Smooth muscle cell (in vitro differentiated cells): ENCODE measurements around the gene IL10RB. TPM values are rescaled to one million over a fixed set of nuclear protein-coding genes. Genes with fewer than 3 reads are reported as not detected.

Experiments
- DNase-seq: peaks from one replicate; lab custom pipeline; 2025; ENCODE audit not compliant: unreplicated experiment; lab: John Stamatoyannopoulos, UW
- H2AFZ ChIP-seq: fragments of 200-600 bp; sonication (generic); 2 replicates; pipeline ENCODE4 v1.6.0; 2016; ENCODE audit warnings: antibody characterized with exemption, low read depth, mild to moderate bottlenecking
- H3F3A ChIP-seq: fragments of 200-600 bp; sonication (generic); 2 replicates; pipeline ENCODE4 v1.6.0; 2017; ENCODE audit warnings: antibody characterized with exemption, low read depth
- H3K27ac ChIP-seq: fragments of 200-600 bp; sonication (generic); 2 replicates; pipeline ENCODE4 v1.5.1; 2016; ENCODE audit warnings: low read depth, mild to moderate bottlenecking
- H3K27me3 ChIP-seq: fragments of 200-600 bp; sonication (generic); 2 replicates; pipeline ENCODE4 v1.6.1; 2016; ENCODE audit warnings: low read depth, mild to moderate bottlenecking
- H3K36me3 ChIP-seq: fragments of 200-600 bp; sonication (generic); 2 replicates; pipeline ENCODE4 v1.5.1; 2016; ENCODE audit warnings: low read depth
- H3K4me1 ChIP-seq: fragments of 200-600 bp; sonication (generic); 2 replicates; pipeline ENCODE4 v1.5.1; 2016; ENCODE audit warnings: low read depth
- H3K4me2 ChIP-seq: fragments of 200-600 bp; sonication (generic); 2 replicates; pipeline ENCODE4 v1.6.0; 2016; ENCODE audit warnings: mild to moderate bottlenecking
- H3K4me3 ChIP-seq: fragments of 200-600 bp; sonication (generic); 2 replicates; pipeline ENCODE4 v1.5.1; 2016; ENCODE audit warnings: mild to moderate bottlenecking
- H3K79me2 ChIP-seq: fragments of 200-600 bp; sonication (generic); 2 replicates; pipeline ENCODE4 v1.6.0; 2016; ENCODE audit warnings: low read depth, mild to moderate bottlenecking
- H3K9ac ChIP-seq: fragments of 200-600 bp; sonication (generic); 2 replicates; pipeline ENCODE4 v1.6.0; 2016; ENCODE audit warnings: low read depth
- H3K9me3 ChIP-seq: fragments of 200-600 bp; sonication (generic); replicated peaks from 2 replicates; pipeline ENCODE4 v1.5.1; 2016; ENCODE audit warnings: low read depth
- H4K20me1 ChIP-seq: fragments of 200-600 bp; sonication (generic); 2 replicates; pipeline ENCODE4 v1.6.0; 2016; ENCODE audit warnings: low read depth
- WGBS: methylation state at CpG from one replicate; pipeline ENCODE4 v1.1.7; 2016; ENCODE audit warnings: low lambda C conversion rate; 5-methylcytosine and 5-hydroxymethylcytosine counted together
- polyA plus RNA-seq: library from polyadenylated mRNA; unstranded; fragments of >200 nt; fragmentation: Nextera tagmentation; extraction: Ambion mirVana; gene quantifications from 2 replicates; pipeline ENCODE4 v1.2.1, GENCODE V29; 2016
- total RNA-seq: library from RNA; depleted of rRNA; stranded (reverse); fragments of >200 nt; gene quantifications from 2 replicates; pipeline ENCODE4 v1.2.3, GENCODE V29; 2014
- TF ChIP-seq, protein P1 (sequence below): fragments of 200-600 bp; sonication (generic); IDR thresholded peaks from 2 replicates; pipeline ENCODE4 v1.5.1; 2017; ENCODE audit warnings: borderline replicate concordance, mild to moderate bottlenecking, antibody characterized with exemption; ENCODE audit not compliant: insufficient read depth, poor library complexity, severe bottlenecking

IL10RB gene
- total and polyA plus RNA-seq, 2 experiments from 2014 or later, result 34.4 to 40.2 TPM

DNA sequence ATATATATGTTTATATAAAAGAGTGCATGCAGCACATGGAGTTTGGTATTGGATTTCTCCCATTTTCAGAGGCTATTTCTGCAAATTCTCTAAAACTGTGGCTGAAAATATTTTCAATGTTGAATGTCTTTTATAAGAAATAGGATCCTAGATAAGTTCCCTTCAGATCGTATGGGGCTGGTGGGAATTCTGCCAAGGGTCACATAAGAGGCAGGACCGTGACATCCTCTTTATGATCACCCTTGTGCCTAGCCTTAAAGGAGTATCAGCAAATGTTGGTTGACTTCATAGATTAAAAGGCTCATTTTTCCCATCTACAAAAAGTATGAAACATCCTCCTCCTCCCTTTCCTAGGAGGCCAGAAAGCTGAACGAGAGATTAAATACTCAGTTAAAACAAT is 37.7 kb upstream of the IL10RB start:
- H3K4me2 ChIP-seq, result no peak overlapping the region
- H3F3A ChIP-seq, result peaks cover 7% of the 10 kb centered on the region
- 69% methylated on average over 3 of the region's 3 CpGs for WGBS
- no peak overlapping the region for H3K9ac ChIP-seq
- peaks cover 19% of the 10 kb centered on the region for H4K20me1 ChIP-seq
- TF ChIP-seq, protein P1, sequence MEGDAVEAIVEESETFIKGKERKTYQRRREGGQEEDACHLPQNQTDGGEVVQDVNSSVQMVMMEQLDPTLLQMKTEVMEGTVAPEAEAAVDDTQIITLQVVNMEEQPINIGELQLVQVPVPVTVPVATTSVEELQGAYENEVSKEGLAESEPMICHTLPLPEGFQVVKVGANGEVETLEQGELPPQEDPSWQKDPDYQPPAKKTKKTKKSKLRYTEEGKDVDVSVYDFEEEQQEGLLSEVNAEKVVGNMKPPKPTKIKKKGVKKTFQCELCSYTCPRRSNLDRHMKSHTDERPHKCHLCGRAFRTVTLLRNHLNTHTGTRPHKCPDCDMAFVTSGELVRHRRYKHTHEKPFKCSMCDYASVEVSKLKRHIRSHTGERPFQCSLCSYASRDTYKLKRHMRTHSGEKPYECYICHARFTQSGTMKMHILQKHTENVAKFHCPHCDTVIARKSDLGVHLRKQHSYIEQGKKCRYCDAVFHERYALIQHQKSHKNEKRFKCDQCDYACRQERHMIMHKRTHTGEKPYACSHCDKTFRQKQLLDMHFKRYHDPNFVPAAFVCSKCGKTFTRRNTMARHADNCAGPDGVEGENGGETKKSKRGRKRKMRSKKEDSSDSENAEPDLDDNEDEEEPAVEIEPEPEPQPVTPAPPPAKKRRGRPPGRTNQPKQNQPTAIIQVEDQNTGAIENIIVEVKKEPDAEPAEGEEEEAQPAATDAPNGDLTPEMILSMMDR, result no peak
- H3K9me3 ChIP-seq, result no peaks in the 10 kb centered on the region
- no peak for DNase-seq
- H3K79me2 ChIP-seq, result peaks cover 36% of the 10 kb centered on the region
- no peaks in the 10 kb centered on the region for H3K36me3 ChIP-seq
- peaks cover 27% of the 10 kb centered on the region for H3K4me1 ChIP-seq
- H3K27ac ChIP-seq, result no peak overlapping the region
- H2AFZ ChIP-seq, result no peak overlapping the region
- no peaks in the 10 kb centered on the region for H3K27me3 ChIP-seq
- H3K4me3 ChIP-seq, result no peak overlapping the region

GRCh38 chr21:33229099-33229783 is 36.9 kb upstream of the IL10RB start:
- Histone ChIP-seq H2AFZ (peak overlapping the region; percentile 85), H3K27ac (no peak overlapping the region), H3K4me2 (peak overlapping the region; percentile 96), H3K4me1 (peaks cover 27% of the 10 kb centered on the region), H3K27me3 (no peaks in the 10 kb centered on the region), H3K4me3 (peak overlapping the region; percentile 99), H3K79me2 (peaks cover 44% of the 10 kb centered on the region), H3K36me3 (no peaks in the 10 kb centered on the region), H4K20me1 (peaks cover 20% of the 10 kb centered on the region), H3F3A (peaks cover 7% of the 10 kb centered on the region), H3K9ac (no peak overlapping the region), H3K9me3 (no peaks in the 10 kb centered on the region)
- 45% methylated on average over 18 of the region's 18 CpGs for WGBS
- TF ChIP-seq, protein P1, result no peak
- DNase-seq, result no peak

- peak; percentile 40 for DNase-seq
- WGBS, result under 1% methylated on average over 50 of the region's 95 CpGs
Measured at GRCh38 chr21:33229784-33230544, 36.2 kb upstream of the IL10RB start, which contains the start of gene IFNAR2. IFNAR2 (plus strand) TSS chr21:33229938; CDS start chr21:33241923, 11,985 bp downstream.

More at GRCh38 chr21:33229784-33230544, 36.2 kb upstream of the IL10RB start, which contains the start of gene IFNAR2:
- H3K4me3 ChIP-seq, result peak within 1 kb of the TSS; percentile 99
- H3K4me2 ChIP-seq, result peak within 1 kb of the TSS; percentile 96
- H4K20me1 ChIP-seq, result peaks cover 23% of the 10 kb centered on the region
- H2AFZ ChIP-seq, result peak within 1 kb of the TSS; percentile 98
- H3K9me3 ChIP-seq, result no peaks in the 10 kb centered on the region
- no peaks in the 10 kb centered on the region for H3K27me3 ChIP-seq
- peaks cover 51% of the 10 kb centered on the region for H3K79me2 ChIP-seq
- H3K27ac ChIP-seq, result peak within 1 kb of the TSS; percentile 85
- peaks cover 7% of the 10 kb centered on the region for H3F3A ChIP-seq
- peak within 1 kb of the TSS; percentile 93 for H3K9ac ChIP-seq
- H3K36me3 ChIP-seq, result no peaks in the 10 kb centered on the region
- peaks cover 27% of the 10 kb centered on the region for H3K4me1 ChIP-seq
- TF ChIP-seq, protein P1, result no peak
